ENCODE measurements around the gene SYMPK.

SYMPK gene

DNA sequence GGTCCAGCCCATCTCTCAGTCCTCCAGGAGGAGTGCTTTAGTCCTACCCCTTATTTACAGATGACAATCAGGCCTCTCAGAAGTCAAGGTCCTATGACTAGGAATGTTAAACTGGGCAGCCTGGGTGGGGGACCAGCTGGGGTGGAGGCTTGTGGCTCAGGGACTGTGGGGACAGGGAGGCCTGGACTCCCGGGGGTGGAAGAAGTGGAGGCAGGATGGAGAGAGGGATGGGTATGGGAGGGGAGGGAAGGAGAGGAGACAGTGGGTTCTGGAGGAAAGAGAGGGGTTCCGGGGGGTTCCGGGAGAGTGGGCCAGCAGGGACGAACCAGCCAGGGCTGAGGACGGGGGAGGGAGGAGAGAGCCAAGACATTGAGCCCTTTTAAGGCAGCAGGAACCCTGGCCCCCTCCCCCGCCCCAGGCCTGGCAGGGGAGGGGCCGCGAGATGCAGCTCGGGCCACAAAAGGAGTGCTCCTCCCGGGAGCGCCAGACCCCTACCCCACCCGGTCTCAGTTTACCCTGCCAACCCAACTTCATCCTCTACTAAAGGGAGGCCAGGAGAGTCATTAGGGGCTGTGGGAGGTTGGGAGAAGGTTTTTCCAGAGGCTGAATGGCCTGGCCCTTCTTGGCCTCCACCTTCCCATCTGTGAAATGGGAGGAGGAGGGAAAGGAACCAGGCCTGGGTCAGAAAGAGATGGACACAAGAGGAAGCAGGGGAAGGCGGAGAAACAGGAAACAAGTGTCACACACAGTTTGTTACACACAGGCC, 82.3 kb downstream of the SYMPK start:
- TF ChIP-seq, protein P1, sequence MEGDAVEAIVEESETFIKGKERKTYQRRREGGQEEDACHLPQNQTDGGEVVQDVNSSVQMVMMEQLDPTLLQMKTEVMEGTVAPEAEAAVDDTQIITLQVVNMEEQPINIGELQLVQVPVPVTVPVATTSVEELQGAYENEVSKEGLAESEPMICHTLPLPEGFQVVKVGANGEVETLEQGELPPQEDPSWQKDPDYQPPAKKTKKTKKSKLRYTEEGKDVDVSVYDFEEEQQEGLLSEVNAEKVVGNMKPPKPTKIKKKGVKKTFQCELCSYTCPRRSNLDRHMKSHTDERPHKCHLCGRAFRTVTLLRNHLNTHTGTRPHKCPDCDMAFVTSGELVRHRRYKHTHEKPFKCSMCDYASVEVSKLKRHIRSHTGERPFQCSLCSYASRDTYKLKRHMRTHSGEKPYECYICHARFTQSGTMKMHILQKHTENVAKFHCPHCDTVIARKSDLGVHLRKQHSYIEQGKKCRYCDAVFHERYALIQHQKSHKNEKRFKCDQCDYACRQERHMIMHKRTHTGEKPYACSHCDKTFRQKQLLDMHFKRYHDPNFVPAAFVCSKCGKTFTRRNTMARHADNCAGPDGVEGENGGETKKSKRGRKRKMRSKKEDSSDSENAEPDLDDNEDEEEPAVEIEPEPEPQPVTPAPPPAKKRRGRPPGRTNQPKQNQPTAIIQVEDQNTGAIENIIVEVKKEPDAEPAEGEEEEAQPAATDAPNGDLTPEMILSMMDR (IDR thresholded peaks at IDR 0.05), result no peak
- Histone ChIP-seq H3K27ac (no peak overlapping the region), H3K9me3 (no peaks in the 10 kb centered on the region), H3K4me1 (ENCODE audit: control insufficient read depth in 1 of 2, insufficient read depth in 1 of 2, low read depth in 1 of 2, low read length in 1 of 2) (peaks cover 6 to 11% of the 10 kb centered on the region in 2 experiments), H3K27me3 (peaks cover 99% of the 10 kb centered on the region), H3K36me3 (peaks cover 3% of the 10 kb centered on the region), H3K4me3 (ENCODE audit: low read depth in 1 of 2, low read length in 1 of 2) (no peak overlapping the region)

DNA sequence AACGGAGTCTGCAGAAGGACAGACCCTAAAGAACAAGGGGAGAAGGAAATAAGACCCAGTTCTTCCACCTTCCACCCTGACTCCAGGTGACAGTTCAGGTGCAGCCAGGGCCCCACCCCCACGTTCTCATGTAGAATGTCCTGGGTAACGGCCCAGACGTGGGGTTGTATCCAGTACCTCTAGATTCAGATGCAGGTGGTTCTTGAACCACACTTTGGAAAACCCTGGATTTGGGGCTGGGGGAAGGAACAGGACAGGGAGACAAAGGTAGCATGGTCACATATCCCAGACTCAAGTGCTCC, 82.8 kb downstream of the SYMPK start:
- peaks cover 6 to 11% of the 10 kb centered on the region in 2 experiments for H3K4me1 ChIP-seq (ENCODE audit: control insufficient read depth in 1 of 2, insufficient read depth in 1 of 2, low read depth in 1 of 2, low read length in 1 of 2)
- peaks cover 99% of the 10 kb centered on the region for H3K27me3 ChIP-seq
- no peaks in the 10 kb centered on the region for H3K36me3 ChIP-seq
- TF ChIP-seq, protein P1 (IDR thresholded peaks at IDR 0.05), result no peak
- no peak overlapping the region for H3K4me3 ChIP-seq (ENCODE audit: low read depth in 1 of 2, low read length in 1 of 2)
- no peaks in the 10 kb centered on the region for H3K9me3 ChIP-seq
- no peak overlapping the region for H3K27ac ChIP-seq

DNA sequence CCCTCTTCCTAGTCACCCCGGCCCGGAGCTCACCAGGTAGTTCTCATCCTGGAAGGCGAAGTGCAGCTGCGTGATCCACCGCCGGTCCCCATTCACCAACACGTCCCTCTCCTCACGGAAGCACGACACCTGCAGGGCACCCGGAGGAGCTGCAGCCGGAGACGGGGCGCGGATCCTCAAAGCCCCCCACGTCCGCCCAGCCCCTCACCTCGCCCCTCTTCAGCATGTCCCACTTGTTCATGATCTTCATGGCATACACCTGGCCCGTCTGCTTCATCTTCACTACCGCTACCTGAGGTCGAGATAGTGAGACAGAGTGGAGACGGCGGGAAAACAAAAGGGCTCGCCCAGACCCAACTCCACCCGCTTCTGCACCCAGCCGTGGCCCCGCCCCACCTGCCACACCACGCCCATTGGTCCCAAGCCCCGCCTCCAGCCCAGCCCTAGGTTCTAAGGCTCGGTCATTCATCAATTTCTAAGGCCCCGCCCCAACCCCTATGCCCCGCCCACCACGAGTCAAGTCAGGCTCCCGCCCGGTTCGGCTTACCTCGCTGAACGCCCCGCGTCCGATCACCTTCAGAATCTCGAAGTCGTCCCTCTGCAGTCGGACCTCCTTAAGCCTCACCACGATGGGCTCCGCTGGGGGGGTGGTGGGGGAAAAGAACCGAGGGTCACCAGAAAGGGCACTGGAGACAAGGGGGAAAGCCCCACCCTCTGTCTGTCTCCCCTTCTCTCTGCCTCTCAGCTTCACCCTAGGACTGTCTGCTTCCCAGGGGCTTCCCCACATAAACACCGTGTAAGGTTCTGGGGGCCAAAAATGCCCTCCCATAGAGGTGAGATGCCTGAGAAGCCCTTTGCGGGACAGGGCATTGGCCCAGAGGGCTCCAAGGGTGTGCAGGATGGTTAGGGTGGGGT, 83.5 kb downstream of the SYMPK start:
- H3K9me3 ChIP-seq, result no peaks in the 10 kb centered on the region
- H3K27me3 ChIP-seq, result peaks cover 99% of the 10 kb centered on the region
- no peak overlapping the region for H3K4me3 ChIP-seq (ENCODE audit: low read depth in 1 of 2, low read length in 1 of 2)
- H3K36me3 ChIP-seq, result no peaks in the 10 kb centered on the region
- TF ChIP-seq, protein P1 (IDR thresholded peaks at IDR 0.05), result peak; percentile 38
- peaks cover 6 to 11% of the 10 kb centered on the region in 2 experiments for H3K4me1 ChIP-seq (ENCODE audit: control insufficient read depth in 1 of 2, insufficient read depth in 1 of 2, low read depth in 1 of 2, low read length in 1 of 2)
- no peak overlapping the region for H3K27ac ChIP-seq

DNA sequence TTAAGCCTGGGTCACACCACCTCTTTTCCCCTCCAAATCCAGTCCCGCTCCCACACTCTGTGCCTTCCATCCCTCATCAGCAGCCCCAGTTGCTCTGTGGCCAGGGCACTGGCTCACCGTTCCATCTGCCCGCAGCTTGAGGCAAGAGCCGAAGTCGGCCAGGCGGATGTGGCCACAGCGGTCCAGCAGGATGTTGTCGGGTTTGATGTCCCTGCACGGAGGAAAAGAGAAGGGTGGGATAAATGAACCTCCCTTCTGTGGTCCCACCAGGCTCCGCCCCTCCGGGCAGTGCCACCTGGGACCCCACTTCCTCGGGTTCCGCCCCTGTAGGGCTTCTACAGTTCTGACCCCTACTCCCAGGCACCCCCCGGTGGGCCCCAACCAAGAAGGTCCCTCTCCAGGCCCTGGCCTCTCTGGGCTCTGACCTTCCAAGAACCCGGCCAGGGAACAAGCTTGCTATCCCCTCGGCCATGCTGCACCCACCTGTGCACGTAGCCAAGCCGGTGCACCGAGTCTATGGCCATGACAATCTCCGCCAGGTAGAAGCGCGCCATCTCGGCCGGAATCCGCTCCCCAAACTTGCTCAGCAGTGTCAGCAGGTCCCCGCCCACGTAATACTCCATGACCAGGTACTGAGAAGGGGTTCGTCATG, 84.8 kb downstream of the SYMPK start:
- Histone ChIP-seq H3K36me3 (no peaks in the 10 kb centered on the region), H3K27me3 (peaks cover 99% of the 10 kb centered on the region), H3K9me3 (no peaks in the 10 kb centered on the region), H3K4me1 (ENCODE audit: control insufficient read depth in 1 of 2, insufficient read depth in 1 of 2, low read depth in 1 of 2, low read length in 1 of 2) (peaks cover 6 to 11% of the 10 kb centered on the region in 2 experiments), H3K27ac (no peak overlapping the region), H3K4me3 (ENCODE audit: low read depth in 1 of 2, low read length in 1 of 2) (no peak overlapping the region)
- TF ChIP-seq, protein P1 (IDR thresholded peaks at IDR 0.05), result no peak

DNA sequence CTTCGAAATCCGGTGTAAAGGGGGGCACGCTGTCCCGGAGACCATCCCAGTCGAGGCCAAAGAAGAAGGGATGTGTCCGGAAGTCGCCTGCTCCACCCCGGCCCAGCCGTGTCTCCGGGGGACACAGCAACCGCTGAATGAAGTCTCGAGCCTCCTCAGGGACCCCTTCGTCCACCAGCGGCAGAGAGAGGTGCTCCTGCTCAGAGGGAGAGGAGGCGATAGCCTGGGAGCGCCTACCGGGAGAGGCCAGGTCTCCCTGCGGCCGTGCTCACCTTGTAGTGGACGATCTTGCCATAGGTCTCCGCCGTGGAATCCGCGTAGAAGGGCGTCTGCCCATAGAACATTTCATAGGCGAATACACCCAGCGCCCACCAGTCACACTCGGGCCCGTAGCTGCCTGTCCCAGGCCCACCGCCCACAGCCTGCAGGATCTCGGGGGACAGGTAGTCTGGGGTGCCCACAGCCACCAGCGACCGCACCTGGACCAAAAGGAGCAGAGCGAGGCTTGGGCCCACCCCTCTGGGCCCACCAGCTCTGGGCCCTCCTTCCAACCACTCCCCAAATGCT, 85.5 kb downstream of the SYMPK start:
- no peak overlapping the region for H3K4me3 ChIP-seq (ENCODE audit: low read depth in 1 of 2, low read length in 1 of 2)
- TF ChIP-seq, protein P1 (IDR thresholded peaks at IDR 0.05), result no peak
- no peak overlapping the region for H3K27ac ChIP-seq
- H3K27me3 ChIP-seq, result peaks cover 99% of the 10 kb centered on the region
- peaks cover 6 to 11% of the 10 kb centered on the region in 2 experiments for H3K4me1 ChIP-seq (ENCODE audit: control insufficient read depth in 1 of 2, insufficient read depth in 1 of 2, low read depth in 1 of 2, low read length in 1 of 2)
- no peaks in the 10 kb centered on the region for H3K36me3 ChIP-seq
- H3K9me3 ChIP-seq, result no peaks in the 10 kb centered on the region

Data from neutrophil (primary cell).